Mammary epithelial cell (primary cell): ENCODE results near the gene BMERB1.
"Not testable (repeated sequence)": the region's sequence is repeated elsewhere in the genome, so short reads cannot be mapped to it uniquely, and the experiment has no call there.

Experiments
- EZH2 ChIP-seq: IDR thresholded peaks from 2 replicates; pipeline ENCODE4 v1.6.1; 2012; ENCODE audit warnings: low read length, inconsistent platforms, borderline replicate concordance
- TF ChIP-seq, protein P1 (sequence below), 2 donors: IDR thresholded peaks in 1 of 2; conservative IDR thresholded peaks in 1 of 2; 2 replicates each; pipeline ENCODE4 v1.5.1; 2011 to 2012; ENCODE audit warnings: inconsistent platforms in 2 of 2, low read length in 2 of 2, mild to moderate bottlenecking in 2 of 2, control low read depth in 1 of 2, low read depth in 1 of 2; ENCODE audit not compliant: insufficient read depth in 1 of 2; ENCODE audit errors: extremely low read depth in 1 of 2

DNA sequence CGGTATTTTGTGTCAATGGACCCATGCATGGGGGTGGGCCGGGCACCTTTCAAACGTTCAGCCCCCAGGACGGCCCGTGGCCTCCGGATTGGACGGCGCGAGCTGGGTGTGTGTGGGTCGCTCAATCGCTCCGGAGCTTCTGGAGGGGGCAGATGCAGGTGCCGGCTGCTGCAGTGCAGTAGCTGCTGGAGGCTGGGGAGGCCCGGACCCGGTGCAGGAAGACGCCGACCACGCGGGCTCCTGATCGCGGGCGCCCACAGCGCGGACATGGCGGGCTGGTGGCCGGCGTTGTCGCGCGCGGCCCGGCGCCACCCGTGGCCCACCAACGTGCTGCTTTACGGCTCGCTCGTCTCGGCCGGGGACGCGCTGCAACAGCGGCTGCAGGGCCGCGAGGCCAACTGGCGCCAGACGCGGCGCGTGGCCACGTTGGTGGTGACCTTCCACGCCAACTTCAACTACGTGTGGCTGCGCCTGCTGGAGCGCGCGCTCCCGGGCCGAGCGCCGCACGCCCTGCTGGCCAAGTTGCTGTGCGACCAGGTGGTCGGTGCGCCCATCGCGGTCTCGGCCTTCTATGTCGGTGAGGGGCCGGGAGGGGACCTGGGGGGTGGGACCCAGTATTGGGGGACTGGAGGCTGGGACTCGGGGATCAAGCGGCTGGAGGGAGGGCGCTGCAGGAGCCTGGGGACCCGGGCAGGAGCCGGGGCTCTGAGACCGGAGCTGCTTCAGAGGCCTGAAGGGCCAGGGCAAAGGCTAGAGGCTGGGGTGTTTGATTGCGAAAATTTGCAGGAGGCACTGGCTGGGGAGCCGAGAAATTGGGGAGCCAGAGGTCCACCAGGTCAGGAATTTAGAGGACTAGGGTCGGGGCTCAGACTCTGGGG lies 38.5 kb upstream of the BMERB1 start, which contains the start of gene MPV17L:
- TF ChIP-seq, protein P1, sequence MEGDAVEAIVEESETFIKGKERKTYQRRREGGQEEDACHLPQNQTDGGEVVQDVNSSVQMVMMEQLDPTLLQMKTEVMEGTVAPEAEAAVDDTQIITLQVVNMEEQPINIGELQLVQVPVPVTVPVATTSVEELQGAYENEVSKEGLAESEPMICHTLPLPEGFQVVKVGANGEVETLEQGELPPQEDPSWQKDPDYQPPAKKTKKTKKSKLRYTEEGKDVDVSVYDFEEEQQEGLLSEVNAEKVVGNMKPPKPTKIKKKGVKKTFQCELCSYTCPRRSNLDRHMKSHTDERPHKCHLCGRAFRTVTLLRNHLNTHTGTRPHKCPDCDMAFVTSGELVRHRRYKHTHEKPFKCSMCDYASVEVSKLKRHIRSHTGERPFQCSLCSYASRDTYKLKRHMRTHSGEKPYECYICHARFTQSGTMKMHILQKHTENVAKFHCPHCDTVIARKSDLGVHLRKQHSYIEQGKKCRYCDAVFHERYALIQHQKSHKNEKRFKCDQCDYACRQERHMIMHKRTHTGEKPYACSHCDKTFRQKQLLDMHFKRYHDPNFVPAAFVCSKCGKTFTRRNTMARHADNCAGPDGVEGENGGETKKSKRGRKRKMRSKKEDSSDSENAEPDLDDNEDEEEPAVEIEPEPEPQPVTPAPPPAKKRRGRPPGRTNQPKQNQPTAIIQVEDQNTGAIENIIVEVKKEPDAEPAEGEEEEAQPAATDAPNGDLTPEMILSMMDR (conservative IDR thresholded peaks at IDR 0.05 in 1 of 2, IDR thresholded peaks at IDR 0.05 in 1 of 2; ENCODE audit: extremely low read depth in 1 of 2, insufficient read depth in 1 of 2, low read depth in 1 of 2, low read length in 2 of 2), result not testable (repeated sequence)
- TF ChIP-seq EZH2, result not testable (repeated sequence)
